Calu3 (cell line): ENCODE results near the gene CCSER2. TPM values are rescaled to one million over a fixed set of nuclear protein-coding genes. Genes with fewer than 3 reads are reported as not detected.

Experiments used
- BruUV-seq: library from RNA; stranded (reverse); fragments of 400-500 nt; replicated peaks from 2 replicates; lab custom pipeline; 2021; lab: Mats Ljungman, UMichigan
- CTCF ChIA-PET: fragments of 300-600 bp; sonication (Branson Sonifier 250); formaldehyde crosslinking; loops from one replicate; lab custom pipeline; 2022; ENCODE audit warnings: antibody characterized with exemption; lab: Charles Lee
- DNase-seq: peaks from one replicate; pipeline ENCODE4 v3.0.0; 2022
- H3K27ac Mint-ChIP-seq: one replicate; pipeline ENCODE4 v1.8.0; 2022; ENCODE audit warnings: mixed read lengths; ENCODE audit not compliant: unreplicated experiment
- H3K27me3 Mint-ChIP-seq: one replicate; pipeline ENCODE4 v1.8.0; 2022; ENCODE audit warnings: mixed read lengths; ENCODE audit not compliant: unreplicated experiment
- H3K36me3 Mint-ChIP-seq: one replicate; pipeline ENCODE4 v1.8.0; 2022; ENCODE audit warnings: mild to moderate bottlenecking, moderate library complexity, mixed read lengths; ENCODE audit not compliant: insufficient read depth, unreplicated experiment
- H3K4me1 Mint-ChIP-seq: one replicate; pipeline ENCODE4 v1.8.0; 2022; ENCODE audit warnings: mild to moderate bottlenecking, low read depth, mixed read lengths; ENCODE audit not compliant: unreplicated experiment
- H3K4me3 Mint-ChIP-seq: one replicate; pipeline ENCODE4 v1.8.0; 2022; ENCODE audit warnings: mild to moderate bottlenecking, low read depth, moderate library complexity, mixed read lengths; ENCODE audit not compliant: unreplicated experiment
- H3K9me3 Mint-ChIP-seq: one replicate; pipeline ENCODE4 v1.8.0; 2022; ENCODE audit warnings: low read depth, mixed read lengths; ENCODE audit not compliant: unreplicated experiment
- CTCF ChIP-seq: fragments of 200-600 bp; IDR thresholded peaks from one replicate; pipeline ENCODE4 v1.8.0; 2022; ENCODE audit warnings: antibody characterized with exemption; ENCODE audit not compliant: unreplicated experiment
- intact Hi-C: fragments of 100-400 bp; cut with micrococcal nuclease; formaldehyde crosslinking; loops from one replicate; pipeline ENCODE4 v1.10.0; 2022; ENCODE audit not compliant: unreplicated experiment
- total RNA-seq: library from RNA; stranded (reverse); gene quantifications from 2 replicates; pipeline ENCODE4 v1.2.3, GENCODE V29; 2022

CCSER2 gene
- total RNA-seq, 1 experiment from 2014 or later, result 27.8 TPM

GRCh38 chr10:84298057-84298456 is 30.3 kb upstream of the CCSER2 start:
- no peak for TF ChIP-seq CTCF
- intact Hi-C loops, result no loop called here
- CTCF ChIA-PET, result no interaction called here
- Mint-ChIP-seq H3K27me3 (peaks cover 36% of the 10 kb centered on the region), H3K27ac (no peak overlapping the region), H3K4me3 (no peak overlapping the region), H3K36me3 (no peaks in the 10 kb centered on the region), H3K9me3 (no peaks in the 10 kb centered on the region), H3K4me1 (no peaks in the 10 kb centered on the region)
- DNase-seq, result no peak
- BruUV-seq, result no TSS peak

- intact Hi-C loops, result no loop called here
- no peak overlapping the region for H3K4me3 Mint-ChIP-seq
- no peaks in the 10 kb centered on the region for H3K9me3 Mint-ChIP-seq
- no peaks in the 10 kb centered on the region for H3K36me3 Mint-ChIP-seq
- BruUV-seq, result no TSS peak
- H3K27ac Mint-ChIP-seq, result no peak overlapping the region
- no peak for TF ChIP-seq CTCF
- DNase-seq, result no peak
- no peaks in the 10 kb centered on the region for H3K4me1 Mint-ChIP-seq
- H3K27me3 Mint-ChIP-seq, result peaks cover 49% of the 10 kb centered on the region
- CTCF ChIA-PET, result interaction anchor here (0.7 kb wide), 2 partner anchors 24 to 71 kb away, joined by 3 to 5 read pairs; no protein-coding TSS in a partner anchor
Measured at GRCh38 chr10:84302223-84302622, 26.2 kb upstream of the CCSER2 start.

GRCh38 chr10:84306751-84307384 is 21.5 kb upstream of the CCSER2 start:
- no peaks in the 10 kb centered on the region for H3K9me3 Mint-ChIP-seq
- H3K4me3 Mint-ChIP-seq, result no peak overlapping the region
- H3K4me1 Mint-ChIP-seq, result no peaks in the 10 kb centered on the region
- DNase-seq, result no peak
- intact Hi-C loops, result no loop called here
- no peak overlapping the region for H3K27ac Mint-ChIP-seq
- peaks cover 23% of the 10 kb centered on the region for H3K27me3 Mint-ChIP-seq
- no peak for TF ChIP-seq CTCF
- no peaks in the 10 kb centered on the region for H3K36me3 Mint-ChIP-seq
- BruUV-seq, result no TSS peak
- CTCF ChIA-PET, result no interaction called here

GRCh38 chr10:84308021-84308420 is 20.4 kb upstream of the CCSER2 start:
- Mint-ChIP-seq H3K27me3 (peaks cover 13% of the 10 kb centered on the region), H3K27ac (no peak overlapping the region), H3K36me3 (no peaks in the 10 kb centered on the region), H3K4me1 (no peaks in the 10 kb centered on the region), H3K4me3 (no peak overlapping the region), H3K9me3 (no peaks in the 10 kb centered on the region)
- BruUV-seq, result no TSS peak
- no peak for DNase-seq
- no peak for TF ChIP-seq CTCF
- intact Hi-C loops, result no loop called here
- CTCF ChIA-PET, result no interaction called here
